Glutamatergic neuron (in vitro differentiated cells): ENCODE data around the gene BMPR2. TPM values are rescaled to one million over a fixed set of nuclear protein-coding genes. Genes with fewer than 3 reads are reported as not detected.
A peak's percentile ranks its signal among the peaks of the same experiment; 100 is the strongest.
"Not testable (repeated sequence)": the region's sequence is repeated elsewhere in the genome, so short reads cannot be mapped to it uniquely, and the experiment has no call there.

ENCODE experiments used
- DNase-seq: peaks from one replicate; pipeline ENCODE4 v3.0.0; 2022
- H3K27ac Mint-ChIP-seq: one replicate; pipeline ENCODE4 v1.8.0; 2020; ENCODE audit warnings: mild to moderate bottlenecking, mixed read lengths, inconsistent platforms; ENCODE audit not compliant: unreplicated experiment
- H3K27me3 Mint-ChIP-seq: one replicate; pipeline ENCODE4 v1.8.0; 2020; ENCODE audit warnings: mild to moderate bottlenecking, moderate library complexity, mixed read lengths, inconsistent platforms; ENCODE audit not compliant: unreplicated experiment
- H3K36me3 Mint-ChIP-seq: one replicate; pipeline ENCODE4 v1.8.0; 2020; ENCODE audit warnings: mild to moderate bottlenecking, mixed read lengths, inconsistent platforms; ENCODE audit not compliant: unreplicated experiment
- H3K4me1 Mint-ChIP-seq: one replicate; pipeline ENCODE4 v1.8.0; 2020; ENCODE audit warnings: mild to moderate bottlenecking, low read depth, mixed read lengths, inconsistent platforms; ENCODE audit not compliant: unreplicated experiment
- H3K4me3 Mint-ChIP-seq: one replicate; pipeline ENCODE4 v1.8.0; 2020; ENCODE audit warnings: mild to moderate bottlenecking, mixed read lengths, inconsistent platforms; ENCODE audit not compliant: unreplicated experiment
- H3K9me3 Mint-ChIP-seq: one replicate; pipeline ENCODE4 v1.8.0; 2020; ENCODE audit warnings: mild to moderate bottlenecking, moderate library complexity, mixed read lengths, inconsistent platforms; ENCODE audit not compliant: unreplicated experiment
- total RNA-seq: library from RNA; stranded (reverse); fragmentation: NEBNext Ultra II Directional; extraction: Animal tissue kit (Norgen Biotek cat#: 25700); gene quantifications from one replicate; pipeline ENCODE4 v1.2.1, GENCODE V29; 2021; ENCODE audit not compliant: unreplicated experiment
- TF ChIP-seq, protein P1 (sequence below): fragments of 200-600 bp; sonication (generic); IDR thresholded peaks from one replicate; pipeline ENCODE4 v1.5.0; 2021; ENCODE audit not compliant: partially characterized antibody, unreplicated experiment

The BMPR2 gene
- total RNA-seq, 1 donor from 2014 or later, result 95.0 TPM

DNA sequence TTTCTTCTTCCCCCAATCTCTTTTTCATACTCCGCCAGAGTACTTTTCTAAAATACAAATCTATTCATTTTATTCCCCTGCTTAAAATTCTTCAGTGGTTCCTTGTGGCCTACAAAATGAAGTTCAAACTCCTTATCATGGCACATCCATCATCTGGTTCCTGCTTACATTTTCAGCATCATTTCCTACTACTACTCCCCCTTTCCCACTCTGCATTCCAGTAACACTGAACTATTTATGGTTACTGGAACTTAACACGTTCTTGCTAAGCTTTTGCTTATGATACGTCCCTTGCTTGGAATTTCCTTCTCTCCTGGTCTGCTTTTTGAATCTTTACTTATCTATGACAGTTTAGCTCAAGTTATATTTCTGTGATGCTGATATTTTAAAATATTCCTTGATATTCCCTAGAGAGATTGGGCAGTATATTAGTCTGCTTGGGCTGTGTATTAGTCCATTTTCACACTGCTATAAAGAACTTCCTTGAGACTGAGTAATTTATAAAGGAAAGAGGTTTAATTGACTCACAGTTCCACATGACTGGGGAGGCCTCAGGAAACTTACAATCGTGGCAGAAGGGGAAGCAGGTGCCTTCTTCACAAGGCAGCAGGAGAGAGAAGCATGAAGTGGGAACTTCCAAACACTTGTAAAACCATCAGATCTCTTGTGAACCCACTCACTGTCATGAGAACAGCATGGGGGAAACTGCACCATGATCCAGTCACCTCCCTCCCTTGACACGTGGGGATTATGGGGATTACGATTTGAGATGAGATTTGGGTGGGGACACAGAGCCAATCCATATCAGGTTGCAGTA is 53.2 kb downstream of the BMPR2 start:
- Mint-ChIP-seq H3K27ac (no peak overlapping the region), H3K4me1 (peaks cover 20% of the 10 kb centered on the region), H3K4me3 (no peak overlapping the region), H3K9me3 (peaks cover 11% of the 10 kb centered on the region), H3K27me3 (no peaks in the 10 kb centered on the region), H3K36me3 (no peaks in the 10 kb centered on the region)
- TF ChIP-seq, protein P1, sequence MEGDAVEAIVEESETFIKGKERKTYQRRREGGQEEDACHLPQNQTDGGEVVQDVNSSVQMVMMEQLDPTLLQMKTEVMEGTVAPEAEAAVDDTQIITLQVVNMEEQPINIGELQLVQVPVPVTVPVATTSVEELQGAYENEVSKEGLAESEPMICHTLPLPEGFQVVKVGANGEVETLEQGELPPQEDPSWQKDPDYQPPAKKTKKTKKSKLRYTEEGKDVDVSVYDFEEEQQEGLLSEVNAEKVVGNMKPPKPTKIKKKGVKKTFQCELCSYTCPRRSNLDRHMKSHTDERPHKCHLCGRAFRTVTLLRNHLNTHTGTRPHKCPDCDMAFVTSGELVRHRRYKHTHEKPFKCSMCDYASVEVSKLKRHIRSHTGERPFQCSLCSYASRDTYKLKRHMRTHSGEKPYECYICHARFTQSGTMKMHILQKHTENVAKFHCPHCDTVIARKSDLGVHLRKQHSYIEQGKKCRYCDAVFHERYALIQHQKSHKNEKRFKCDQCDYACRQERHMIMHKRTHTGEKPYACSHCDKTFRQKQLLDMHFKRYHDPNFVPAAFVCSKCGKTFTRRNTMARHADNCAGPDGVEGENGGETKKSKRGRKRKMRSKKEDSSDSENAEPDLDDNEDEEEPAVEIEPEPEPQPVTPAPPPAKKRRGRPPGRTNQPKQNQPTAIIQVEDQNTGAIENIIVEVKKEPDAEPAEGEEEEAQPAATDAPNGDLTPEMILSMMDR, result no peak
- DNase-seq, result no peak

DNA sequence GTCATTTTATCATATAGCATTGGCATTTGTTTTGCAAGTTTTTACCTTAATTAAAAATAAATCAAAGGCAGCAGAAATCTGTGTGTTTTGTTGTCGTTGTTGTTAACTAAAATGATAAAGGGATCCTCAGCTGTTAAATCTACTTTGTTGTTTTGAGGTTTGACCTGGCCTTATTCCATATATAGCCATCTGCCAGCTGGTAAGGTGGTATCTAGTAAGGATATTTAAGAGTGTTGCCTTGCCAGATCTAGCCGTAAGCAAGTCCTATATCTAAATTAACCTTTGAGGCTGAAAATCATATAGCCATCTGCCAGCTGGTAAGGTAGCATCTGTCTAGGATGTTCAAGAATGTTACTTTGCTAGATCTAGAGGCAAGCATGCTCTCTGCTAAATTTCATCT is 56.6 kb downstream of the BMPR2 start:
- H3K27ac Mint-ChIP-seq, result peak overlapping the region; percentile 85
- no peaks in the 10 kb centered on the region for H3K27me3 Mint-ChIP-seq
- peaks cover 8% of the 10 kb centered on the region for H3K9me3 Mint-ChIP-seq
- H3K4me3 Mint-ChIP-seq, result peak overlapping the region; percentile 52
- H3K36me3 Mint-ChIP-seq, result no peaks in the 10 kb centered on the region
- peaks cover 18% of the 10 kb centered on the region for H3K4me1 Mint-ChIP-seq
- TF ChIP-seq, protein P1, result no peak
- no peak for DNase-seq

DNA sequence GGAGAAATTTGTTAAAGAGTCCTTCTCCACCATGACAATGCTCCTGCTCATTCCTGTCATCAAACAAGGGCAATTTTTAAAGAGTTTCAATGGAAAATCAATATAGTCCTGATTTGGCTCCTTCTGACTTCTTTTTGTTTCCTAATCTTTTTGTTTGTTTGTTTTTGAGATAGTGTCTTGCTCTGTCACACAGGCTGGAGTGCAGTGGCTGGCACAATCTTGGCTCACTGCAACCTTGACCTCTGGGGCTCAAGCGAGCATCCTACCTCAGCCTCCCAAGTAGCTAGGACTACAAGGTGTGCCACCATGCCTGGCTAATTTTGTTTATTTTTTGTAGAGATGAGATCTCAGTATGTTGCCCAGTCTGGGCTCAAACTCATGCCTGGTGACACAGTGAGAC is 58.3 kb downstream of the BMPR2 start:
- TF ChIP-seq, protein P1, result no peak
- H3K27ac Mint-ChIP-seq, result no peak overlapping the region
- no peaks in the 10 kb centered on the region for H3K36me3 Mint-ChIP-seq
- no peak overlapping the region for H3K4me3 Mint-ChIP-seq
- peaks cover 21% of the 10 kb centered on the region for H3K4me1 Mint-ChIP-seq
- peaks cover 7% of the 10 kb centered on the region for H3K9me3 Mint-ChIP-seq
- no peak for DNase-seq
- H3K27me3 Mint-ChIP-seq, result no peaks in the 10 kb centered on the region

DNA sequence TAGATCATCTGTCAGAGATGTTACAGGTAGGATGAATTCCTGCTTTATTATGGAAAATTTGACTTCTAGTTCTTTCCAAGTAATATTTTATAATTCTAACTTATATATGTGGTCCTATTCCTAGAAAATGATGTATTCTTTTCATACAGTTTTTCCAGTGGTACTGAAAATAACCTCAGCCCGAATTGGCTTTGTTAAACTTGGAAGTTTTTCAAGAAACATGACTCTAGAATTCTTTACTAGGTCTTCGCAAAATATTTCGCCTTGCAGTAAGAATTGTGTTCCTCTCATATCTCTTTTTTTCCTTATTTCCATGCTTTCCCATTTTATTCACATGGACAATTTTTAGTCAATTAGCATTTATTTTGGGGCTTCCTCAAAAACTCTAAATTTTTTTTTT is 60.5 kb downstream of the BMPR2 start:
- Mint-ChIP-seq H3K27me3 (no peaks in the 10 kb centered on the region), H3K9me3 (peaks cover 10% of the 10 kb centered on the region), H3K27ac (no peak overlapping the region), H3K4me1 (peaks cover 24% of the 10 kb centered on the region), H3K36me3 (peaks cover 4% of the 10 kb centered on the region), H3K4me3 (no peak overlapping the region)
- TF ChIP-seq, protein P1, result no peak
- DNase-seq, result no peak

DNA sequence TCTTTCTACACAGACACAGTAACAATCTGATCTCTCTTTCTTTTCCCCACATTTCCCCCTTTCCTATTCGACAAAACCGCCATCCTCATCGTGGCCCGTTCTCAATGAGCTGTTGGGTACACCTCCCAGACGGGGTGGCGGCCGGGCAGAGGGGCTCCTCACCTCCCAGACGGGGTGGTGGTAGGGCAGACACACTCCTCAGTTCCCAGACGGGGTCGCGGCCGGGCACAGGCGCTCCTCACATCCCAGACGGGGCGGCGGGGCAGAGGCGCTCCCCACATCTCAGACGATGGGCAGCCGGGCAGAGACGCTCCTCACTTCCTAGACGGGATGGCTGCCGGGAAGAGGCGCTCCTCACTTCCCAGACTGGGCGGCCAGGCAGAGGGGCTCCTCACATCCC is 64.0 kb downstream of the BMPR2 start:
- H3K4me3 Mint-ChIP-seq, DNase-seq, H3K27me3 Mint-ChIP-seq, H3K36me3 Mint-ChIP-seq, H3K9me3 Mint-ChIP-seq: not testable (repeated sequence)
- H3K4me1 Mint-ChIP-seq, result peaks cover 14% of the 10 kb centered on the region
- H3K27ac Mint-ChIP-seq, result peak overlapping the region; percentile 88
